HG02571 (cell line): ENCODE measurements around the gene OAF.
"Not testable (repeated sequence)": the region's sequence is repeated elsewhere in the genome, so short reads cannot be mapped to it uniquely, and the experiment has no call there.

Source experiments
- ATAC-seq: cut with Tn5 transposase; IDR thresholded peaks from one replicate; pipeline ENCODE4 v1.9.1; 2021; ENCODE audit warnings: mild to moderate bottlenecking, moderate library complexity; ENCODE audit not compliant: unreplicated experiment

The OAF gene

DNA sequence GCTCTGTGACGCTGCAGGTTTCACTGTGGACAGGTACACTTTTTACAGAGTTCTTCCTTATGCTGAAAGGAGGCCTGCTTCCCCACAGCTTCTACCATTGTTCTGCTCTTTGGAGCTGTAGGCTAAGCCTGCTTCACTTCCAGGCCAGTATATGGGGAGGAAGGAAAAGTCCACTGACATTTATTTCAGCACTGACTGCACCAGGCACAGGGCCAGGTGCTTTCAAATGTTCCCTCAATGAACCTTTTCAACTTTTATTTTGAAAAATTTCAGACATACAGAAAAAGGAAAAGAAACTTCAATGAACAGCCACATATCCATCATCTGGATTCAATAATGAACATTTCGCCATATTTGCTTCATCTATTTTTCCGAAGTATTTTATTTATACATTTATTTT, 51.1 kb downstream of the OAF start:
- no peak for ATAC-seq

GRCh38 chr11:120267319-120267718, 56.5 kb downstream of the OAF start:
- no peak for ATAC-seq

GRCh38 chr11:120268686-120269085, 57.9 kb downstream of the OAF start:
- ATAC-seq: no peak

DNA sequence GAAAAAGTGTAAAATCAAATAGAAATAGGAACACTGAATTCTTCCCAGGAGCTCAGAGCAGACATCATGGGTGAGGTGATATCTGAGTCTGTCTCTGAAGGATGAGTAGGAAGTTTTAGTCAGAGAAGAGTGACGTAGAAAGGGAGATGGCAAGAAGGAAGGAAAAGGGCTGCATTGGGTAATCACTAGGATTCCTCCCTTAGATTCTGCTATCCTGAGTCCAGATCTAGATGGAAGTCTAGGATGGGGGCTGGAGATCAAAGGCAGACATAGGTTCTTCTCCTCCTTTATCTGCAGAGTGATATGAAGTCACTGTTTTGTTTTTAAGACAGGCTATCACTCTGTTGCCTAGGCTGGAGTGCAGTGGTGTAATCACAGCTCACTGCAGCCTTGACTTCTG, 59.6 kb downstream of the OAF start:
- ATAC-seq: no peak

GRCh38 chr11:120271672-120272071, 60.8 kb downstream of the OAF start:
- no peak for ATAC-seq

- no peak for ATAC-seq
Measured at GRCh38 chr11:120272303-120272702, 61.5 kb downstream of the OAF start.

GRCh38 chr11:120273432-120273831, 62.6 kb downstream of the OAF start:
- no peak for ATAC-seq

GRCh38 chr11:120273956-120274355, 63.1 kb downstream of the OAF start:
- ATAC-seq: not testable (repeated sequence)

- ATAC-seq: no peak
Measured at GRCh38 chr11:120279502-120279901, 68.7 kb downstream of the OAF start.
